Activated T-cell treated with anti-CD3 and anti-CD28 coated beads for 1 hour (primary cell): ENCODE results near the gene TMEM232.

Source experiments
- DNase-seq: peaks from one replicate; pipeline ENCODE4 v3.0.0-alpha.2; 2020; ENCODE audit warnings: low read depth

Gene TMEM232

GRCh38 chr5:110401881-110402280 lies 324.6 kb downstream of the TMEM232 start:
- no peak for DNase-seq

GRCh38 chr5:110398951-110399350 lies 327.5 kb downstream of the TMEM232 start:
- DNase-seq: no peak

- no peak for DNase-seq
These were observed 329.2 kb downstream of the TMEM232 start for GRCh38 chr5:110397281-110397680.

- DNase-seq: no peak
These were observed 339.7 kb downstream of the TMEM232 start for GRCh38 chr5:110386782-110387181.

- DNase-seq: no peak
These were observed 343.2 kb downstream of the TMEM232 start for GRCh38 chr5:110383231-110383630.

GRCh38 chr5:110377943-110378342 lies 348.5 kb downstream of the TMEM232 start:
- DNase-seq: no peak

GRCh38 chr5:110377361-110377760 lies 349.1 kb downstream of the TMEM232 start:
- DNase-seq: no peak

GRCh38 chr5:110376281-110376951 lies 350.1 kb downstream of the TMEM232 start:
- DNase-seq: no peak

- DNase-seq: no peak
These were observed 354.8 kb downstream of the TMEM232 start for GRCh38 chr5:110371725-110372041.

GRCh38 chr5:110371011-110371724 lies 355.3 kb downstream of the TMEM232 start:
- no peak for DNase-seq
